Naive B cell (primary cell): ENCODE data around the gene REM1. TPM values are rescaled to one million over a fixed set of nuclear protein-coding genes. Genes with fewer than 3 reads are reported as not detected.

Experiments
- ATAC-seq, 2 donors: fragments of 150-1000 bp; cut with Tn5 transposase; 2 replicates each; pipeline ENCODE4 v1.10.0; 2021; ENCODE audit warnings: low read depth in 2 of 2, mild to moderate bottlenecking in 2 of 2, moderate library complexity in 2 of 2
- DNase-seq: peaks from one replicate; pipeline ENCODE4 v3.0.0; 2022
- H3K27ac Mint-ChIP-seq, 6 donors: one replicate each; pipeline ENCODE4 v1.8.0; 2020 to 2022; ENCODE audit warnings: mild to moderate bottlenecking in 6 of 6, mixed read lengths in 6 of 6, moderate library complexity in 5 of 6, inconsistent platforms in 2 of 6
- H3K27me3 Mint-ChIP-seq, 3 donors: one replicate each; pipeline ENCODE4 v1.8.0; 2021 to 2022; ENCODE audit warnings: mixed read lengths in 3 of 3, mild to moderate bottlenecking in 1 of 3
- H3K36me3 Mint-ChIP-seq, 2 donors: one replicate each; pipeline ENCODE4 v1.8.0; 2020 to 2022; ENCODE audit warnings: mixed read lengths in 2 of 2, inconsistent platforms in 1 of 2, mild to moderate bottlenecking in 1 of 2
- H3K4me1 Mint-ChIP-seq, 3 donors: one replicate each; pipeline ENCODE4 v1.8.0; 2020 to 2022; ENCODE audit warnings: mixed read lengths in 3 of 3, inconsistent platforms in 1 of 3, mild to moderate bottlenecking in 1 of 3, moderate library complexity in 1 of 3
- H3K4me3 Mint-ChIP-seq, 8 donors: one replicate each; pipeline ENCODE4 v1.8.0; 2020 to 2022; ENCODE audit warnings: mild to moderate bottlenecking in 8 of 8, mixed read lengths in 8 of 8, moderate library complexity in 8 of 8, inconsistent platforms in 2 of 8
- H3K9me3 Mint-ChIP-seq, 7 donors: one replicate each; pipeline ENCODE4 v1.8.0; 2020 to 2022; ENCODE audit warnings: mixed read lengths in 7 of 7, mild to moderate bottlenecking in 5 of 7, inconsistent platforms in 2 of 7, moderate library complexity in 1 of 7
- polyA plus RNA-seq, 6 donors: library from polyadenylated mRNA; unstranded; fragments of 300-500 nt; fragmentation: Illumina TruSeq; gene quantifications; one replicate each; pipeline ENCODE4 v1.2.3, GENCODE V29; 2021; ENCODE audit warnings: low read depth in 6 of 6

Gene REM1
- polyA plus RNA-seq, 6 donors from 2014 or later = not detected

GRCh38 chr20:31472395-31473330, 2.4 kb upstream of the REM1 start:
- H3K9me3 Mint-ChIP-seq = peaks cover 2 to 8% (median 5%) of the 10 kb centered on the region in 7 donors
- H3K27me3 Mint-ChIP-seq = peaks cover 34 to 59% (median 52%) of the 10 kb centered on the region in 3 donors
- ATAC-seq (no peak), DNase-seq (no peak)
- peaks cover 3 to 8% of the 10 kb centered on the region in 2 donors for H3K36me3 Mint-ChIP-seq
- H3K27ac Mint-ChIP-seq = no peak overlapping the region
- no peak overlapping the region for H3K4me3 Mint-ChIP-seq
- H3K4me1 Mint-ChIP-seq = peaks cover 23 to 30% (median 26%) of the 10 kb centered on the region in 3 donors

- no peak for ATAC-seq
- Mint-ChIP-seq H3K4me1 (peaks cover 23 to 30% (median 26%) of the 10 kb centered on the region in 3 donors), H3K9me3 (peaks cover 2 to 8% (median 5%) of the 10 kb centered on the region in 7 donors), H3K36me3 (peaks cover 3 to 8% of the 10 kb centered on the region in 2 donors), H3K27me3 (peaks cover 38 to 60% (median 52%) of the 10 kb centered on the region in 3 donors), H3K4me3 (peak overlapping the region in 3 of 8 donors; percentile 19 to 40 (median 22)), H3K27ac (peak overlapping the region in 1 of 6 donors; percentile 50)
- DNase-seq = no peak
Measured at GRCh38 chr20:31473331-31474096, 1.6 kb upstream of the REM1 start.

- peak overlapping the region in 6 of 8 donors; percentile 19 to 72 (median 32) for H3K4me3 Mint-ChIP-seq
- no peak for ATAC-seq
Measured at GRCh38 chr20:31474097-31474436, 1.0 kb upstream of the REM1 start.

GRCh38 chr20:31475472-31476293, 595 bp downstream of the REM1 start:
- DNase-seq (no peak), ATAC-seq (no peak)
- Mint-ChIP-seq H3K4me1 (peaks cover 23 to 30% (median 26%) of the 10 kb centered on the region in 3 donors), H3K9me3 (peaks cover 2 to 8% (median 5%) of the 10 kb centered on the region in 7 donors), H3K27ac (no peak overlapping the region), H3K4me3 (peak overlapping the region in 3 of 8 donors; percentile 40 to 48 (median 47)), H3K27me3 (peaks cover 39 to 66% (median 61%) of the 10 kb centered on the region in 3 donors), H3K36me3 (peaks cover 3 to 8% of the 10 kb centered on the region in 2 donors)

More at GRCh38 chr20:31474097-31474436, 1.0 kb upstream of the REM1 start:
- no peak for DNase-seq
- Mint-ChIP-seq H3K4me1 (peaks cover 23 to 30% (median 26%) of the 10 kb centered on the region in 3 donors), H3K27me3 (peaks cover 39 to 62% (median 55%) of the 10 kb centered on the region in 3 donors), H3K9me3 (peaks cover 2 to 8% (median 5%) of the 10 kb centered on the region in 7 donors), H3K36me3 (peaks cover 3 to 8% of the 10 kb centered on the region in 2 donors), H3K27ac (no peak overlapping the region)

- Mint-ChIP-seq H3K9me3 (peaks cover 2 to 8% (median 5%) of the 10 kb centered on the region in 7 donors), H3K4me1 (peaks cover 23 to 30% (median 26%) of the 10 kb centered on the region in 3 donors), H3K27ac (no peak overlapping the region), H3K4me3 (peak overlapping the region in 2 of 8 donors; percentile 40 to 47), H3K36me3 (peaks cover 3 to 8% of the 10 kb centered on the region in 2 donors), H3K27me3 (peaks cover 41 to 69% (median 67%) of the 10 kb centered on the region in 3 donors)
- ATAC-seq = no peak
- DNase-seq = no peak
Measured at GRCh38 chr20:31476294-31476585, 1.2 kb downstream of the REM1 start.

GRCh38 chr20:31476643-31477215, 1.6 kb downstream of the REM1 start:
- Mint-ChIP-seq H3K27ac (no peak overlapping the region), H3K36me3 (peaks cover 3 to 8% of the 10 kb centered on the region in 2 donors), H3K4me3 (no peak overlapping the region), H3K9me3 (peaks cover 2 to 8% (median 5%) of the 10 kb centered on the region in 7 donors), H3K4me1 (peaks cover 23 to 30% (median 26%) of the 10 kb centered on the region in 3 donors), H3K27me3 (peaks cover 46 to 74% (median 71%) of the 10 kb centered on the region in 3 donors)
- no peak for ATAC-seq
- DNase-seq = no peak

GRCh38 chr20:31484001-31484400, 8.9 kb downstream of the REM1 start:
- peaks cover 0 to 4% of the 10 kb centered on the region in 2 donors for H3K36me3 Mint-ChIP-seq
- no peaks in the 10 kb centered on the region for H3K4me1 Mint-ChIP-seq
- no peak overlapping the region for H3K27ac Mint-ChIP-seq
- H3K27me3 Mint-ChIP-seq = peaks cover 30 to 67% (median 64%) of the 10 kb centered on the region in 3 donors
- no peak overlapping the region for H3K4me3 Mint-ChIP-seq
- no peak for ATAC-seq
- peaks cover 0 to 2% (median 0%) of the 10 kb centered on the region in 7 donors for H3K9me3 Mint-ChIP-seq
- DNase-seq = no peak

GRCh38 chr20:31485450-31486339, 10.6 kb downstream of the REM1 start:
- Mint-ChIP-seq H3K4me1 (no peaks in the 10 kb centered on the region), H3K27ac (no peak overlapping the region), H3K27me3 (peaks cover 30 to 64% (median 57%) of the 10 kb centered on the region in 3 donors), H3K4me3 (no peak overlapping the region), H3K36me3 (peaks cover 0 to 4% of the 10 kb centered on the region in 2 donors), H3K9me3 (peaks cover 0 to 2% (median 0%) of the 10 kb centered on the region in 7 donors)
- DNase-seq (no peak), ATAC-seq (no peak)

GRCh38 chr20:31488115-31488514, 13.0 kb downstream of the REM1 start:
- Mint-ChIP-seq H3K9me3 (peaks cover 0 to 2% (median 0%) of the 10 kb centered on the region in 7 donors), H3K36me3 (peaks cover 0 to 4% of the 10 kb centered on the region in 2 donors), H3K27ac (no peak overlapping the region), H3K27me3 (peaks cover 17 to 45% (median 34%) of the 10 kb centered on the region in 3 donors), H3K4me3 (no peak overlapping the region), H3K4me1 (no peaks in the 10 kb centered on the region)
- DNase-seq (no peak), ATAC-seq (no peak)

- ATAC-seq = no peak
- Mint-ChIP-seq H3K27ac (no peak overlapping the region), H3K27me3 (peaks cover 20 to 46% (median 37%) of the 10 kb centered on the region in 3 donors), H3K4me1 (no peaks in the 10 kb centered on the region), H3K9me3 (no peaks in the 10 kb centered on the region), H3K36me3 (peaks cover 0 to 4% of the 10 kb centered on the region in 2 donors), H3K4me3 (no peak overlapping the region)
- no peak for DNase-seq
Measured at GRCh38 chr20:31489152-31489551, 14.1 kb downstream of the REM1 start.

GRCh38 chr20:31490752-31491151, 15.7 kb downstream of the REM1 start:
- Mint-ChIP-seq H3K9me3 (no peaks in the 10 kb centered on the region), H3K4me3 (peak overlapping the region in 1 of 8 donors; percentile 10), H3K4me1 (no peaks in the 10 kb centered on the region), H3K36me3 (no peaks in the 10 kb centered on the region), H3K27me3 (peaks cover 16 to 38% (median 37%) of the 10 kb centered on the region in 3 donors), H3K27ac (no peak overlapping the region)
- no peak for ATAC-seq
- no peak for DNase-seq

- no peaks in the 10 kb centered on the region for H3K4me1 Mint-ChIP-seq
- H3K9me3 Mint-ChIP-seq = no peaks in the 10 kb centered on the region
- DNase-seq (no peak), ATAC-seq (no peak)
- H3K4me3 Mint-ChIP-seq = no peak overlapping the region
- H3K36me3 Mint-ChIP-seq = no peaks in the 10 kb centered on the region
- H3K27ac Mint-ChIP-seq = no peak overlapping the region
- peaks cover 18 to 52% (median 36%) of the 10 kb centered on the region in 3 donors for H3K27me3 Mint-ChIP-seq
Measured at GRCh38 chr20:31494131-31494530, 19.0 kb downstream of the REM1 start.
